Stimulated activated CD4-positive, alpha-beta T cell treated with anti-CD3 and anti-CD28 coated beads, TNF-alpha, amount 100 ng/mL, for 4 hours (primary cell): ENCODE measurements around the gene AGTR1.

ENCODE experiments used
- DNase-seq, 3 experiments: peaks; one replicate each; pipeline ENCODE4 v3.0.0-alpha.2; 2020; ENCODE audit warnings: low read depth in 3 of 3

The AGTR1 gene

DNA sequence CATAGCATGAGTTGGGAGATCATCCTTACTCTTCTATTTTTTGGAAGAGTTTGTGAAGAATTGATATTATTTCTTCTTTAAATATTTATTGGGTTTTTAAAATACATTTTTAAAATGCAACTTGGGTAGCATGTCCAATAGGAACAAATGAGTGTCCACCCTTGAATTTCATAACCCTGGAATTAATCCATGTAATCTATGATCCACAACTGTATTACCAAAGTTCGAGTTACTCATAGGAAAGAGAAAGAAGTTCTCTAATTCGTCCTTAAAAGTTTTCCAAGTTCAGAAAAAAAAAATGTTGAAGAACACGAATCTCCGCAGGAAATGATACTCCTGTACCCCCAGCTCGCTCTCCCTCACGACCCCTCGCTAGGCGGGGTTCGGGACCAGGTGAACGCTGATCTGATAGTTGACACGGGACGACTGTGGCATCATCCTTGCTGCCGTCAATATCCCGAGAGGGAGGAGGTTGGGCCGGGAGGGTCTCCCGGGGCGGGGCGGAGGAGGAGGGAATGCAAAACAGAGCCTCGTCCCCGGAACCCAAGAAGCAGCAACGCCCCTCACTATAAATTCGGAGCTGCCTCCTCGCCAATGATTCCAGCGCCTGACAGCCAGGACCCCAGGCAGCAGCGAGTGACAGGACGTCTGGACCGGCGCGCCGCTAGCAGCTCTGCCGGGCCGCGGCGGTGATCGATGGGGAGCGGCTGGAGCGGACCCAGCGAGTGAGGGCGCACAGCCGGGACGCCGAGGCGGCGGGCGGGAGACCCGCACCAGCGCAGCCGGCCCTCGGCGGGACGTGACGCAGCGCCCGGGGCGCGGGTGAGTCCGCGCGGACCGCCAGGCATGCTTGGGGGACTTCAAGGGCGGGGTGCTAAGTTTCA is at the start of gene AGTR1:
TSS of gene AGTR1 (plus strand) at position 598 of the 884 bp plus-strand sequence. CDS start 43,133 bp downstream, outside the sequence.
- no peak for DNase-seq

- no peak for DNase-seq
Observed at GRCh38 chr3:148648685-148649352, 48.9 kb upstream of the AGTR1 start.

DNA sequence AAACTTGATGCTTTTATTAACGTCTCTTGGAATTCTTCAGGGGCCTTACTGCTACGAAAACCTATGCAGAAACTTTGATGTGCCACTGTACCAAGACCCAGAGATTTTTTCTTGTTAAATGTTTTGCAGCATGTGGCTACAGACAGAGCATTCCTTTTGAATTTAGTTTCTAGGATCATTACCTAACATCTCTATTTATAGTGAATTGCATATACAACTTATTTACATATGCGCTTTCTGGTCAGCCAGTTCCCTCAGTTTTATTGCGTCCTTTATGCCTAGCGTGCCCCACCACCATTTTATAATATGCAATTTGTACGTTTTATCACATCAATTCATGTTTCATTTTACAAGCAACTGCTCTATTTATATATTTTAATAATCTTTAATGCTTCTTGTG is 46.2 kb upstream of the AGTR1 start:
- no peak for DNase-seq

DNA sequence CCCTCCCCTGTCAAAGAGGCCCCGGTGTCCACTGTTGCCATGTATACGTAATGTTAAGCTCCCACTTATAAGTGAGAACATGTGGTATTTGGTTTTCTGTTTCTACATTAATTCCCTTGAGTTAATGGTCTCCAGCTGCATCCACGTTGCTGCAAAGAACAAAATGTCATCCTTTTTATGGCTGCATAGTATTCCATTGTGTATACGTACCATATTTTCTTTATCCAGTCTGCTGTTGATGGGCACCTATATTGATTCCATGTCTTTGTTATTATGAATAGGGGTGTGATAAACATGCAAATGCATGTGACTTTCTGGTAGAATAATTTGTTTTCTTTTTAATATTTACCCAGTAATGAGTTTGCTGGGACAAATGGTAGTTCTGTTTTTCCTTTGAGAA is 43.3 kb upstream of the AGTR1 start:
- DNase-seq, result no peak

DNA sequence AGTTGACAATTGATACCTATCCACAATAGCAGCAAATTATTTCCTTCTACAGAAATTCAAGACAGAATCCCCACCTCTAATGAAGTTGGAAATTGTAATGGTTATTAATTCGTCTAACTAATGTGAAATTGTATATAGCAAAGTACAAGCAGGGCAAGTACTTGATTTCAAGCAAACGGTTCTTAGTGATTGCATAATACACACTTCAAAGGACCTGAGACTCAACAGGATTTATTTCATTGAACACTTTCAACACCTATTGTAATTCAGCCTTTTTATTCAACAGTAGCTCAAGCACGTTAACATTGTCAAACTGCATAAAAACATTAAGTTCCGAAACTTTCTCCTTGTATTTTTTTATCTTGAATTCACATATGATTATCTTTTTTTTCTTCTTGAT is 40.2 kb upstream of the AGTR1 start:
- DNase-seq, result no peak

GRCh38 chr3:148659512-148659911 is 38.2 kb upstream of the AGTR1 start:
- no peak for DNase-seq

- no peak for DNase-seq
Observed at GRCh38 chr3:148680289-148680688, 17.4 kb upstream of the AGTR1 start.

- no peak for DNase-seq
Observed at GRCh38 chr3:148681080-148681479, 16.6 kb upstream of the AGTR1 start.

DNA sequence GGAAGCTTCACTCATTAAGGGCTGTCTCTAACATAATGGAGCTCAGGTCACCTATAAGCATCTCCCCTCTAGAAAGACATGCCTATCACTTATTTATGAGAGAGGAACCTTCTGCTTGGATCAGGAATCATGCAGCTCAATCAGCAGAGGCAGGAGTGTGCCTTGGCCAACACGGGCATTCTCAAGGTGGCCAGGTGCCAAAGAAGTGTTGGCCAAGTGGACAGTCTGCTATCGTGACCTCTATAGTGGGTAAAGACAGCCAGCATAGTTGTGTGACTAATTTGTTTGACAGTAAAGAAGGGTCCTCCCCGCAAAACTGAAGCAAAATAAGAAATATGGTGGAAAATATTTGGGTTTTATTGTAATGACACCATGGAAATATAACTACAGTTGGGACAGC is 14.7 kb upstream of the AGTR1 start:
- DNase-seq, result no peak

DNA sequence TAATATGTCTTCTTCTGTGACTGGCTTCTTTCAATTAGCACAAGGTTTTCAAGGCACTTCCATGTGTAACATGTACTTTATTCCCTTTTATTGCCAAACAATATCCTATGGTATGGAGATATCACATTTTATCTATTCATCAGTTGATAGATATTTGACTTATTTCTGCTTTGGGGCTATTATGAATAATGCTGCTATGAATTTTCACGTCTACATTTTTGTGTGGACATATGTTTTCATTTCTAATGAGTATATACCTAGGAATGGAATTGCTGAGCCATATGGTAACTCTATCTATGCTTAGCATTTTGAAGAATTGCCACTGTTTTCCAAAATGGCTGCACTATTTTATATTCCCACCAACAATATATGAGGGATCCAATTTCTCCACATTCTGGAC is 3.6 kb upstream of the AGTR1 start:
- no peak for DNase-seq

GRCh38 chr3:148698190-148698810 is 597 bp downstream of the AGTR1 start:
- no peak for DNase-seq

DNA sequence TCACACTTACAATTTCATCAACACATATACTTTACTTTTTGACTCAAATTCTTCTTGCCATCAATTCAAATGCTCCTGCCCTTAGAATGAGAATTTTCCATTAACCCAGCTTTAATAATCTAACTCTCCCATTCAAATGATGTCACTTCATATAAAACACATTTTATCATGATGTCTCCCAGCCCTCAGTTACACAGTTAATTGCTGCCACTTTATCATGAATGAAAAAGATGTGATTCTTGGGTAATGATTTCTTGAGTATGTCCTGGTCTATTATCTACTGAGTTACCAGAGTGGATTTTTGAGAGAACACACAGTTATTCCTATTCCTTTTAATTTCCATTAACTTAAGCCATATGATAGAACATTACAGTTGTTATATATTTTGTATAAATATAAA is 7.6 kb downstream of the AGTR1 start:
- DNase-seq, result no peak

GRCh38 chr3:148707601-148708380 is 10.1 kb downstream of the AGTR1 start:
- no peak for DNase-seq

- no peak for DNase-seq
Observed at GRCh38 chr3:148708409-148708808, 10.7 kb downstream of the AGTR1 start.

GRCh38 chr3:148709560-148710253 is 12.0 kb downstream of the AGTR1 start:
- DNase-seq, result no peak

DNA sequence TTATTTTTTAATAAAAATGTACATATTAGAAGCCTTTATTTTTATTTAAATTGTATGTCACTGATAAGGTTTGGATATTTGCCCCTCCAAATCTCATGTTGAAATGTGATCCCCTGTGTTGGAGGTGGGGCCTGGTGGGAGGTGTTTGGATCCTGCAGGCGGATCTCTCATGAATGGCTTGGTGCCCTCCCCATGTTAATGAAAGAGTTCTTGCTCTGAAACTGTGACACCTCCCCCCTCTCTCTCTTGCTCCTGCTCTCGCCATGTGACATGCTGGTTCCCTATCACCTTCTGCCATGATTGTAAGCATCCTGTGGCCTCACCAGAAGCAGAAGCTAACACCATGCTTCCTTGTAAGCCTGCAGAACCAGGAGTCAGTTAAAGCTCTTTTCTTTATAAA is 13.0 kb downstream of the AGTR1 start:
- no peak for DNase-seq

- DNase-seq, result no peak
Observed at GRCh38 chr3:148711981-148712666, 14.4 kb downstream of the AGTR1 start.

- no peak for DNase-seq
Observed at GRCh38 chr3:148714521-148714920, 16.8 kb downstream of the AGTR1 start.

DNA sequence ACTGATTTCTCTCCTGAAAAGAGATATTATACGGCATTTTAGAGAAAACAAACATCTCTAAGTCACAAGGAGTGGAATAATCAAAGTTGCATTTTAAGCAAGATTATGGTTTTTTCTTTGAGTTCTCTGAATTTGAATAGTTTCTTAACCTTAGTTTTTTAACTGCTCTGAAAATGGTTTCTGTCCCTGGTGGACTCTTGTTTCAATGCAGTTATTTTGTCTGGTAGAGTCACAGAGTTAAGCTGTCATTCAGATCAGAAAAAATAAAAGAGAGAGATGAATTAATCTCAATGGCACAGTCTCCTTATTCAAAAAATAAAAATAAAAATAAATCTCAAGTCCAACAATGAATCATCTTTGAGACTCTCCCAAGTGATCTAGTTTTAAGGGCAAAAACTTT is 19.0 kb downstream of the AGTR1 start:
- no peak for DNase-seq

DNA sequence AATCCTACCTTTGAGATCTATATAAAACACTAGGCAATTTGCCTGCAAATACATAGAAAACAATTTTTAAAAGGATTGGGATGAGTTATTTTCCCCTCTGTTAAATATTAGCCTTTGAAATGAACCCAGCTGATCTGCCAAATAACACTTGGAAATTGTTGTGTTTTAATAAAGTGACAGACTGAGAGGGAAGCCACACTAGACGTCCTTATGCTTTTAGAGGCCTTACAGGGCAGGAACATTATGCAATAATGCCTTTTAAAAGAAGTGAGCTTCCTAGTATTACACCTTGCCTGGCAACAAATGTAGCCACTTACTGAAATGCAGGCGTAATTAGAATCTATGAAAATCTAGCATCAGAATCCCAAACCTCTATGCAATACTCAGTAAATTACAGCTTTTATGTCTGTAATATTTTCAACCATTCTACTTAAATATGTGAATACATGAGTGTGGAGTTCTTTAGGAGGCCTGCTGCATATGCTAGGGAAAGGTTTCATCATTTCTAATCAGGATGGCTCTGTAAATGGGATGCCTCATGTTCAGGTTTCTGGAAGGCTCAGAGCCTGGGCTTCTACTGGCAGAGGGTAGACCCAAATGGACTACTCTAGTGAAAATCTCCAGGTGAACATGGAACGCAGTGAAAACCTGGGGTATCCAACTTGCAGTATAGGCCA is 20.3 kb downstream of the AGTR1 start:
- no peak for DNase-seq
